Ramos (cell line): ENCODE measurements around the gene RPH3AL.
"Not testable (repeated sequence)": the region's sequence is repeated elsewhere in the genome, so short reads cannot be mapped to it uniquely, and the experiment has no call there.

ENCODE experiments used
- in situ Hi-C: fragments of 300-500 bp; cut with MboI; formaldehyde crosslinking; loops from one replicate; pipeline ENCODE4 v1.14.3; 2022; ENCODE audit warnings: low sequenced_read_pairs; ENCODE audit not compliant: unreplicated experiment

RPH3AL gene

DNA sequence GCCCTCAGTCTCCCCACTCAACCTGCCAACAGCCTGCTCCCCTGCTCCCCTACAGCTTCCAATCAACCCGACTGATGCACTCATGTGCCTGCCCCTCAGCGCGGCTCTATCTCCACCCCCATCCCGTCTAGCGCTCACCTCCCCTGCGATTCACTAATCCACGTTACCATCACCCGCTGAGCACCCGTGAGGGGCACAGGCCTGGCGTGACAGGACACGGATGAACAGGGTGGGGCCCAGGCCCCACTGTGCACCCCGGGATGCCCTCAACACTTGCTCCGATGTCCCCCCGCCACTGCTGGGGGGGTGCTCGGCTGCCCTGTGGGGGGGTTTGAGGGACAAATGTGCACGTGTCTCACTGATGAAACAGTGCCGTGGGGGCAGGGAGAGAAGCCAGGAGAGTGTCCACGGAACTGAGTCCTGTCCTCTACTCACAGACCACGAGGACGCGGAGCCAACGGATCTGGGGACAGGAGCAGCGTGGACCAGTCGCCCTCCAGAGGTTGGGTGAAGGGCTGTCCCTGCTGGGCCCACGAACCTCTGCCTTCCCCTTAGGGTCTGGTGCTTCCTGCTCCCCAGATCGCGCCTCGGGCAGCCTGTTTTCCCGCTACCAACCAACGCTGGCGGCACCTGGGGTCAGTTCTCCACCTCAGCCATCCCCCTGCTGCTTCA is 66.7 kb downstream of the RPH3AL start:
- in situ Hi-C loops = no loop called here

DNA sequence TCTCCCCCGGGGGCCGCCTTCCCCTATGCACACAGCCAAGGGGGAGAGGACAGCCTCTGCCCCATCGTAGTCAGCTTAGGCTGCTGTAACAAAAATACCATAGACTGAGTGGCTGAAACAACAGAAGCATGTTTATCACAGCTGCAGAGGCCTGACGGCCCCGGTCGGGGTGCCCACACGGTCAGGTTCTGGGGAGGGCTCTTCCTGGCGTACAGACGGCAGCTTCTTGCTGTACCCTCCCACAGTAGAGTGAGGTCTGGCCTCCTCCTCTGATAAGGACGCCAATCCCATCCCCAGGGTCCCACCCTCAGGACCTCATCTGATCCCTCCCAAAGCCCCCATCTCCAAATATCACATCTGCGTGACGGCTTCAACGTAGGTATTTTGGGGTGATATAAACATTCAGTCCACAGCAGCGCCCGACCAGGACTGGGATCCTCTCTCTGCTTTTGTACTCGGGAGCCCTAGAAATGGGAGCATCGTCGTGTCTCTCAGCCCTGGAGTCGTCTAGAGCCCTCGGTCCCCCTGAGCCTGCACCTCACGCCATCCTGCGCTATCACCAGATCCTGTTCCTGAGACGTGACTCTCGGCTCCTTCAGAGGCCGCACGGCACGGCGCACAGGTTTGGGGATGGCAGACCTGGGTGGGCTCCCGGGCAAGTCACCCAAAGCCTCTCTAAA is 67.8 kb downstream of the RPH3AL start:
- in situ Hi-C loops = no loop called here

DNA sequence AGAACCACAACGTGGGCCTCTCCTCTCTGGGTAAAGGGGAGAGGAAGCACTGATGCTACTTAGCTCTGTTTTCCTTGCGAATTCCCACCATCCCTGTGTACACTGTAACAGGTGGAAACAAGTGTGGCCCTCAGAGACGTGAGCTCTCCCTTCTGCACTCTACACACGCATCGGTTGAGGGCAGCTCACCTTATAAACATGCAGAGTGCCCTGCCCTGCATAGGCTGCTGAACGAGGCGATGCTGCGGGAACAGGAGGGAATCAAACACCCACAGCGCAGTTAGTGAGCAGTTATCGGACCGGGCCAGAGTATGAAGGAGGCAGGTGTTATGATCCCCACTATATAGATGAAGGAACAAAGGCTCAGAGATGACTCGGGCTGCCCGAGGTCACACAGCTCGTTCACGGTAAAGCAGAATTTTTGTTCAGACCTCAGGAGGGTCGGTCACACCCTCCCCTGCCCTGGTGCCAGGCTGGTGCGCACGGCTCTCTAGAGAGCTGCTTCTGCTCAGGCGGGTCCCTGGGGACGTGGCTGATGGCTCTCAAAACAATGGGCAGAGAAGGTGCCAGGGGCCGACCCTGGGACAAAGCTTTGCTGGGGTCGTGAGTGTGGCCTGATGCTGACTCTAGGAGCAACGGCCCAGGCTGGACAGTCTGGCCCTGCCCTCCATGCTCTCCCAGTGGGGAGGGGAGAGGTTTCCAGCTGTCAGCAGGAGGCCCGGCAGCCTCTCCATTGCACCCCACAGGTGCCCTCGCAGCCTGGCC is 68.5 kb downstream of the RPH3AL start:
- in situ Hi-C loops = no loop called here

DNA sequence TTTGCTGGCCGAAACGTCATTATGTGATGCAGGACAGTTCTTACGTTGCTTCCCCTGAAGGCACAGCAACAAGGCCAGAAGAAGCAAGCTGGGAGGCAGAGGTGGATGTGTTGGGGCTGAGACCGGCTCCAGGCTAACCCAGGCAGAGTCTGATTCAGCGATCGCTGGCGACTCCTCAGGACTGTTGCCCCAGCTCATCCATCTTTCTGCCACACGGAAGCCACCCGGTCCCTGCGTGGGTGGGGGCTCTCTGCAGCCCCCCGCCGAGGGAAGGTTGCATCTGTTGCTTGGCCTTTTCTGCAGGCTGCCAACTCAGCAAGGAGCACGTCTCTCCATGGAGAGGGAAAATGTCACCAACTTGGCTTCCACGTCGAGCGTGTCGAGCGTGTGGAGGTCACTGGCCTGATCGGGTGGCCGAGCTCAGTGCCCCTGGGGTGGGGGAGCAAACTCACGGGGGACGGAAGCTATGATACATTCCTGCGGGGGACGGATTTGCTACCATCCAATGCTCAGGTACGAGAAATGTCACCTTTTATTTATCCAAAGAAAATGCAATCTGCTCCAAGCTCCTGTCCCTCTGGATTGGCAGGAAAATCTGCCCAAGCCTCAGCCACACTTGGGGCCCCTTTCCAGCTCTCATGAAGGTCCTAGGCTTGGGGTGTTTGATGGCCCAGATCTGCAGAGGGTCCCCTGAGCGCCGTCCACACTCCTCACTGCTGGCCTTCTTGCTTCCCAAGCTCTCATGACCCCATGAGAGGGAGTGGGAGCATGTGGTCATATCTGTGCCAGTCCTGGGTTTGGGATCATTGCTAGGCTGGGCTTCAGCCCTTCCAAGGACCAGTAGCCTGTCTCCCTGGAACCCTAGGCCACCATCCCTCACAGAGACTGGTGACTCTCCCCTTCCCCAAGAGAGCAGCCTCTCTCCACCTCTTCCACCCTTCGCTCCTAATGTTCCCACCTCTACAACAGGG is 69.4 kb downstream of the RPH3AL start:
- in situ Hi-C loops = no loop called here

DNA sequence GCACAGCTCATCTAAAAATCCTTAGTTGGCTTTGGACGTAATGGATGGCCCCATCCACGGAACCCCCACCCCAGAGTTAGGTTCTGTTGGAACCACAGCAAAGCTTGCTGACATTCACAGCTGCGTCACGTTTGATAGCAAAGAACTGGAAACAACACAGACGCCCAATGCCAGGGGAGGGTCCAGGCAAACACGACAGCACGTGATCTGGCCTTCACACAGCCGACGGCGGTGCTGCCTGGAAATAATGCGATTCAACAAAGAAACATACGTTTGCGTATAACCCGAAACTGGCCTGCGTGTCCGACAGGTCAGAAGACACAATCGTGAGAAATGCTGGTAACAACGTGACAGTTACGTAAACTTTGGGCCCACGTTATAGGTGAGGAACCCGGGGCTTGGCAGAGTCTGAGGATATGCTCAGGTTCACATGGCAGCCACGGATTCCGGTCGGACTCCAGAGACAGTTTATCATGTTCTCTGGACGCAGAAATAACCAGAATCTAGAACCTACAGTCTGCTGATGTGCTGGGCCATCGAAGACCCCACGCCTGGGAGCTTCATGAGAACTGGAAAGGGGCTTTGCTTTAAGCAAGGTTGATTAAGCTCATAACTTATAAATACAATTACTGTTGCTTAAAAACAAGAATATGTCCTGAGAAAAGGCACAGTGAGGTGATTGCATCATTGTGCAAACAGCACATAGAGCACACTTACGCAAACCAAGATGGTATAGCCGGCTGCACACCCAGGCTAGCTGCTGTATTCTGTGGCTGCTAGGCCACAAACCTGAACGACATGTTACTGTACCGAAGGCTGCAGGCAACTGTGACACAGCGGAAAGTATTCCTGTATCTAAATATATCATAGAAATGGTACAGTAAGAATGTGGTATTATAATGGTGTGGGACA is 70.4 kb downstream of the RPH3AL start:
- in situ Hi-C loops = no loop called here

DNA sequence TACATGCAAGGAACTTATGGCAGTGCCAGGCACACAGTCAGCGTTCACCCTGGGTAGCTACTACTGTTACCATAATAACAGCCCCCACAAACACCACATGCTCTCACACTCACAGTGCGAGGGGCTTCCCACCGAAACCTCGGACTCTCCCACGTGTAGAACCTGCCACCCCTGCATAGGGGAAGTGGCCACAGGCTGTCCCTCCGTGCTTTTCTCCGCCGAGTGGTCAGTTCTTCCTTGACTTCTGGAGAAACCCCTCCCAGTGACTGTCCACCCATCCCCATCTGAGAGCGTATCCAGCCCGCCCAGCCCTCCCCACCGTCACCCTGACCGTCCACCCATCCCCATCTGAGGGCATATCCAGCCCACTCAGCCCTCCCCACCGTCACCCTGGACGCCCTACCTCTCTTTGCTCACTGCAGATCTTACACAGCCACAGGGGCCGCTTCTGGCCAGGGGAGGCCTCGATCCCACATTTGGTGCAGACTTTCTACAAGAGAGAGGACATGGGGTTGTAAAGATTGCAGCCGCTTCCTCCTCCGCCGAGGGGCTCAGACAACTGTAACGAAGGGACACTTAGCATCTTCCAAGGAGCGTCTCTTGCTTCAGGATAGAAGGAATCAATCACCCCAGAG is 71.1 kb downstream of the RPH3AL start:
- in situ Hi-C loops = no loop called here

DNA sequence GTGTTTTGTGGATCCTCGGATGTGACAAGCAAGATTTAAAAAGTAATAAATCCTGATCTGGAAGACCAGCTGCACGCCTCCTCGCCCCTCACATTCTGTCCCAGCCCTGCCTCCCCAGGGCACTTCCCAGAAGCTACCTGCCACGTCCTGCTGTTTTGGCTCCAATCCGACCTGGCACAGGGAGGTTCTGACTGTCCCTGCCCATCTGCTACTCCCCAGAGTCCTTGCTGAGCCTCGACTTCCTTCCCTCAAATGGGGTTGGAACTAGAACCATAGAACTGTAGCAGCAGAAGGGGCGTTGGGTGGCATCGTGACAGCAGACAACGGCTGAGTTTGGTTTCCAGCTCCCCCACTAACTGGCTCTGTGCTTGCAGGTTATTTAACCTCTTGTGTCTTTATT is 71.7 kb downstream of the RPH3AL start:
- in situ Hi-C loops = no loop called here

DNA sequence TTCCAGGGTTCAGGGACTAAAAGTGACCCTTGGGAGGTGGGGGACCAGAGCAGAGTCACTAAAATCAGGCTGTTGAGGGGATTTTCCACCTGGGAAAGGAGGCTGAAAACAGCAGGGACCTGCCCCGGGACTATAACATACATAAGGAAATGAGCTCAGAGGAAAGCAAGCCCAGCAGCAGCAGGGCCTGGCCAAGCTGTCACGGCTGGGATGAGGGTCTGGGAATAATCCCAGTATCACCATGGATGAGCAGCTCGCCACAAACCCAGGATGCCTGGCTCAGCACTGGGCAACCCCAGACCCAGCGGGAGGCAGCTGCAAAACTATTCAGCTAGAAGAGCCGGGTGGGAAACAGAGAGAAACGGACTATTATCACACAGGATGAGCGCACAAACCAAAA is 72.4 kb downstream of the RPH3AL start:
- in situ Hi-C loops = no loop called here

DNA sequence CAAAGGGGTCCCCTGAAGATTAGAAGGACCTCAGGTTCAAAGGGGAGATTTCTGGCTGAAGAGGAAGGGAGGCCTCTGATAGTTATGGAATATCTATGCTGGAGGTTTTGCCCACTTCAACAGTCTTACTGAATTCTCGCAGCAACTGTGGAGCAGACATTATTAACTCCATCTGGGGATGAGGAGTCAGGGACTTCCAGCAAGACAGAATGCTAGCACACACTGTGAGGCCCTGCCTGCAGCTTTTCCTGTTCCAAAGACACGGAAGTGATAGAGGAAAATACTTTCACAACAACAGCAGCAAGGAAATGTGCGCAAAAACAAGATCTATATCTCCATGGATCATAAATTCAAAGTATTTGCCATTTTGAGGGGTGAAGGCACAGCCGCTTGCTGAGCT is 72.8 kb downstream of the RPH3AL start:
- in situ Hi-C loops = no loop called here

DNA sequence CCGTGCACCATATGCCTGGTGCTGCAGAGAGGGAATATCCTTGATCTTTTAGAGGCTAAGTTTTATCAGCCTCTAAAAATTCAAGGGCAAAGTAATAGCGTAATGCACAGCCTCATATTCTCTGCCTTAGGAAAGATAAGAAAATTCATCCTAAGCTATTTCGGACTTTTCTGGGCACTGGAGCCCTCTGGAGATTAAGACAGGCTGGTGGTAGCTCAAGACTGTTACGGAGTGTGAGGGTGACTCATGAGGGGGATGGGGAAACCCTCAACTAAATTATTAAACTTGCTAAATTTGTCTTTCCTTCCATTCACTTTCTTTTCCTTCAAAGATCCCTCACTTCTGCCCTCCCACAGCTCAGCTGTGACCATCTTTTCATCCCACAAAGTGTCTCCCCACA is 73.3 kb downstream of the RPH3AL start:
- in situ Hi-C loops = no loop called here

DNA sequence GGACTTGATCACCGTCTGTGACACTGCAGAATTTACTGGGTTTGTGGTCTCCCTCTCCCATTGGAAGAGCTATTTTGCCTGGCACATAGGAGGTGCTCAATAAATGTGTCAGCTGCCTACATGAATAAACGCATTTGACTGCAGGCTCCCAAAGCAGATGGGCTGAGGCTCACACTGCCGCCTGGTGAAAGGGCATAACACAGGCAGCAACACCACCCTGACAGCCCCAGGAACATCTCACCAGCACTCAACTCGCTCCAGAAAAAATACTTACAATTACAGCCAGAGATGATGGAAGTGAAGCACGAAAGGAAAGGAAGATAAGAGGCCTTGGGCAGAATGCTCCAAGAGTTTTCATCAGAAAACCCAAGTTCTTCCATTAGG is 73.9 kb downstream of the RPH3AL start:
- in situ Hi-C loops = no loop called here

DNA sequence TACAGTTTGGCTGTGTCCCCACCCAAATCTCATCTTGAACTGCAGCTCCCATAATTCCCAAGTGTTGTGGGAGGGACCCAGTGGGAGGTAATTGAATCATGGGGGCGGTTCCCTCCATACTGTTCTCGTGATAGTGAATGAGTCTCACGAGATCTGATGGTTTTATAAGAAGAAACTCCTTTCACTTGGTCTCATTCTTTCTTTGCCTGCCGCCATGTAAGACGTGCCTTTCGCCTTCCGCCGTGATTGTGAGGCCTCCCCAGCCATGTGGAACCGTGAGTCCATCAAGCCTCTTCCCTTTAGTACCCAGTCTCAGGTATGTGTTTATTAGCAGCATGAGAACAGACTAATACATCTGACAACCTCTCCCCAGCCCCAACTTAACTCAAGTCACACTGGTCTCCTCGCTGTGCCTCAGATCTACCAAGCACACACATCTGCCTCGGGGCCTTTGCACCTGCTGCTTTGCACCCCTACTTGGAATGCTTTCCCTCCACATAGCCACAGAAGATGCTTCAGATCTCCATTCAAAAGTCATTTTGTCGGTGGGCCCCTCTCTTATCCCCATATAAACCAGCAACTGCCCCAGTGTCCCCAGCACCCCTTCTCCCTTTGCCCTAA is 74.4 kb downstream of the RPH3AL start:
- in situ Hi-C loops = no loop called here

DNA sequence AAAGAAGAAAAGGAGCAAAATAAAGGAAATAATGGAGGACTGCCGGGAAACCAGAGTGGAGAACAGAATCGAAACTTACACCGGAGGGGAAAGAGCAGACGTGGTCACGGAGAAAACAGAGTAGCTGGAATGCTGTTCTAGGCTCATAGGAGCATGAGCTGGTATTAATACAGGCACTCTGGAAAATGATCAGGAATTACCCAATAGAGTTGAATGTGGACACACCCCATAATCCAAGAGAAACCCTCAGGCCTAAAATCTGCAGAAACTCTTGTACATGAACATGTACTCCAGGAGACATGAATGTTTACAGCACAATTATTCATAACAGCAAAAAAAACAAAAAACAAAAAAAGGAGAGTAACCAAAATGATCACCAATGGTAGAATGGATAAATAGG is 77.7 kb downstream of the RPH3AL start:
- in situ Hi-C loops = no loop called here

DNA sequence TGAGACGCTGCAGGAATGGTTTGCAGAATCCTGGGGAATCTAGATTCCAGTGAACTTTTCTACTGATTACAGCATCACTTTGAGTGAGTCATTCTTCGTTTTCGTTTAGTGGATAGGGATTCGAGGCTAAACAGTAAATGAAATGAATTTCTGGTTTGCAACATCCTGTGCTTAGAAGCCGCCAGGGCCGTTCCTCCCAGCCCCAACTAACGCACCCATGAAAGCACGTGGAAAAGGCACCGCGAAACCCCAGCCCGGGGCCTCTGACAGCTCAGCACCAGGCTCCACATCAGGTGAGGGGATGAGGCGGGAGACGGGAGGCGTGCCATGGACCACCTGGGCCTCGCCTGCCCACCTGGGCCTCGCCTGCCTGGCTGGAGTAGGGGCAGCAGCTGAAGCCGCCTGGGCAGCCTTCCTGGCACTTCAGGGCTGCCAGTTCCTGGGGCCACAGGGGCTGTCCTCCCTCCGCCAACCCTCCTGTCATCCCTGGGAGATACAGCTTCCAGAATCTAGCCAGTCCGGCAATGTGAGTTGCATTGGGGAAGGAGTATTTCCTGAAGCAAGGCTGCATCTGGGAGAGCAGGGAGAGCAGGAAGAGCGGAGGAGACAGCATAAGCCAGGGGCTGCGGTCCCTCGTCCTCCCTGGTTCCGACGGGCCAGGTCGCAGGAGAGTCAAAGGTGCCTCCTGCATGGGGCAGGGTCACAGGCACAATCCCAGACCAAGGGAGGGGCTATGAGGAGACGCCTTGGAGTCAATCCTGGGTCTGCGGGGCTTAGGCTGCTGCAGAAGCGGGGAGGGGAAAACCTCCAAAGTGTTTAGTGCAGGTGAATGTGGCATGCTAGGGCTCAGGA is 78.4 kb downstream of the RPH3AL start:
- in situ Hi-C loops = no loop called here

DNA sequence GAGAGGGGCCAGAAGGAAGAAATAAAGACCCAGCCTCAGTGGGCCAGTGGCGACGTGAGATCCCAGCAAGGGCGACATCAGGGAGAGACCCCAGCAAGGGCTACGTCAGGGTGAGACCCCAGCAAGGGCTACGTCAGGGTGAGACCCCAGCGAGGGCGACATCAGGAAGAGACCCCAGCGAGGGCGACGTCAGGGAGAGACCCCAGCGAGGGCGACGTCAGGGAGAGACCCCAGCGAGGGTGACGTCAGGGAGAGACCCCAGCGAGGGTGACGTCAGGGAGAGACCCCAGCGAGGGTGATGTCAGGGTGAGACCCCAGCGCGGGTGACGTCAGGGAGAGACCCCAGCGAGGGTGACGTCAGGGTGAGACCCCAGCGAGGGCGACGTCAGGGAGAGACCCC is 79.8 kb downstream of the RPH3AL start:
- in situ Hi-C loops = not testable (repeated sequence)

DNA sequence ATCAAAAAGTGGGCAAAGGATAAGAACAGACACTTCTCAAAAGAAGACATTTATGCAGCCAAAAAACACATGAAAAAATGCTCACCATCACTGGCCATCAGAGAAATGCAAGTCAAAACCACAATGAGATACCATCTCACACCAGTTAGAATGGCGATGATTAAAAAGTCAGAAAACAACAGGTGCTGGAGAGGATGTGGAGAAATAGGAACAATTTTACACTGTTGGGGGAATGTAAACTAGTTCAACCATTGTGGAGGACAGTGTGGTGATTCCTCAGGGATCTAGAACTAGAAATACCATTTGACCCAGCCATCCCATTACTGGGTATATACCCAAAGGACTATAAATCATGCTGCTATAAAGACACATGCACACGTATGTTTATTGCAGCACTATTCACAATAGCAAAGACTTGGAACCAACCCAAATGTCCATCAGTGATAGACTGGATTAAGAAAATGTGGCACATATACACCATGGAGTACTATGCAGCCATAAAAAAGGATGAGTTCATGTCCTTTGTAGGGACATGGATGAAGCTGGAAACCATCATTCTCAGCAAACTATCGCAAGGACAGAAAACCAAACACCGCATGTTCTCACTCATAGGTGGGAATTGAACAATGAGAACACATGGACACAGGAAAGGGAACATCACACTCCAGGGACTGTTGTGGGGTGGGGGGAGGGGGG is 80.5 kb downstream of the RPH3AL start:
- in situ Hi-C loops = not testable (repeated sequence)
